Stimulated activated CD8-positive, alpha-beta memory T cell treated with anti-CD3 and anti-CD28 coated beads, Interleukin-4, amount 100 ng/mL, for 4 hours (primary cell): Measurements from ENCODE around the gene TPSG1.
"Not testable (repeated sequence)": the region's sequence is repeated elsewhere in the genome, so short reads cannot be mapped to it uniquely, and the experiment has no call there.

ENCODE experiments used
- DNase-seq, 2 donors: peaks; one replicate each; pipeline ENCODE4 v3.0.0-alpha.2; 2020; ENCODE audit warnings: low read depth in 2 of 2, low spot score in 1 of 2

The TPSG1 gene

DNA sequence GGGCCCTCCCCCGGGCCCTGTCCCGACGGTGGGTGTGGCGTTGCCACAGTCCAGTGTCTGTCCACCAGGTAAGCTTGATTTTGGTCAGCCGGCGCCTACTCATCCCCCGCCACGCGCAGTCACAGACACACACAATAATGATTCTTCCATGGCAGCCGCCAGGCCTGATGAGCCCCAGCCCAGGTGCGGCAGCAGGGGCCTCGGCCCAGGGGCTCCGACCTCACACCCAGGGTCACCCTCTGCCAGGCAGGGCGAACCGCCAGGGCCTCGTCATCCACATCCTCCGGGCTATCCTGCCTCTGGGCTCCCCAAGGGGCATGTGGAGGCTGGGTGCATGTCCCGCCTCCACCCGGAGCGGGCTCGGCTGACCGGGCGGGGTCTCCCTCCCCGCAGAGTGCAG, 7.5 kb downstream of the TPSG1 start:
- no peak for DNase-seq

DNA sequence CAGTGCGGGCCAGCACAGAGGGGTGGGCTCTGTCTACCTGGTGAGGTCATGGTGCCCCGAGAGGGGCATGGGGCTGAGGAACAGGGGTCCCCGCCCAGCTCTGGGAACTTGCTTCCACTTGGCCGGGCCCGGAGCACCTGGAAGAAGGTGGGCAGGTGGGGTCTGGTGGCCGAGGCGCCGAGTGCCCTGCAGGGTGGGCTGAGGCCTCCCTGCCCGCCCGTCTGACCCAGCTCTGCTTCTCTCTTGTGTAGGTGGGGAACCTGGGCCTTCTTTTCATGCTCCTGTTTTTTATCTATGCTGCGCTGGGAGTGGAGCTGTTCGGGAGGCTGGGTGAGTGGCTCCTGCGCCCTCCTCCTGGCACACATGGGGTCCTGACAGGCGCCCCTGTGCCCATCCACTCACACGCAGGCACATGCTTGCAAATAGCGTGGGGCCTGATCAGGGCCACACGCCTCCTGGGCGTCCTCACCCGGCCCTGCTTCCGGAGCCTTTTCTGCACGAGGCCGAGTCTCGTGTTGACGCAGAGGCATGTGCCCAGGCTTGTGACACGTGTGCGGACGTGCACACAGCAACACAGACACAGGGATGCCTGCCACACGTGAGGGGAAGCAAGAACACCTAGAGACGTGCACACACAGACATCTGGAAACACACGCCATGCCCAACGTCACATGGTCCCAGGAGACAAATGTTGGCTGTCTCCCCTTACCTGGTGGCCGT, 8.2 kb downstream of the TPSG1 start:
- no peak for DNase-seq

DNA sequence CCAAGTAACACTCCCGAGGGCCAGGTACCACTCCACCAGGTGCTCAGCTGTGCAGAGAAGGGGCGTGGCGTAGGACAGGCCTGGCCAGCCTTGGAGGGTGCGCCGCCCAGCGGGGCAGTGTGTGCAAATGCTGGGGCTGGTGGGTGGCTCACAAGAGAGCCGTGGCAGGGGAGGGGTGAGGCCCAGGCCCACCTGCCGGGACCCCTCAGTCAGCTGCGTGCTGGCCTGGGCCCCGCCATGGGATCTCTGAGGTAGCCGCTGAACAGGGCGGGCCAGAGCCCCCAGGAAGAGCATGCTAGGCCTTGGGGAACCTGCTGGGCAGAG, 8.8 kb downstream of the TPSG1 start:
- DNase-seq = no peak

DNA sequence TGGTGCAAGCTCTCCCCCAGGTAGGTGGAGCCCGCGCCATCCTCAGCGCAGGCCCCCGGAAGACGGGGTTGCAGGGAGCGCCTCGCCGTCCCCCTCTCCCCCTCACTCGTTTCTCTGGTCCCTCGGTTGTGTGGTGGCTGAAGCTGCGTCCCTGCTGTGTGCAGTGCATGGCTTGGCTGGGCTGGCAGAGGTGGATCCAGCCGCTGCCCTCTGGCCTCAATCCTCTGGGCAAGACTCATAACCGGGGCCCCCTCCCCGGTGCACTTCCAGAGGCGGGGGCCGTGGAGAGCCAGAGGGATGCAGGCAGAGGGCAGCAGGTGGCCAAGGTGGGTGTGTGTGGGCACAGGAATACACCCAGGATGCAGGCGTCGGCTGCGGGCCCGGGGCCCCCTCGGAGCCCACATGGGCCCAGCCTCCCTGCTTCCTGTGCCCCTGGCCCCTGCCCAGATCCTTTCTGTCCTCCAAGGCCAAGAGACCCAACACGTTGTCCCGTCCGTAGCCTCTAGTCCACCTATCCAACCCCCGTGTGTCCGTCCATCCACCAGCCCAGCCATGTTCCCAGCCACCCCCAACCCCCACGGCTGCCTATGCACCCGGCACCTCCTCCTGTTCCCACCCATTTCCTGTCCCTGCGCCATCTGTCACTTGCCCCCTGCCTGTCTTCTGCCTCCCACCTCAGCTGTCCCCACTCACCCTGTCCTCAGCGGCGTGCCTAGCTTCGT, 9.3 kb downstream of the TPSG1 start:
- no peak for DNase-seq

DNA sequence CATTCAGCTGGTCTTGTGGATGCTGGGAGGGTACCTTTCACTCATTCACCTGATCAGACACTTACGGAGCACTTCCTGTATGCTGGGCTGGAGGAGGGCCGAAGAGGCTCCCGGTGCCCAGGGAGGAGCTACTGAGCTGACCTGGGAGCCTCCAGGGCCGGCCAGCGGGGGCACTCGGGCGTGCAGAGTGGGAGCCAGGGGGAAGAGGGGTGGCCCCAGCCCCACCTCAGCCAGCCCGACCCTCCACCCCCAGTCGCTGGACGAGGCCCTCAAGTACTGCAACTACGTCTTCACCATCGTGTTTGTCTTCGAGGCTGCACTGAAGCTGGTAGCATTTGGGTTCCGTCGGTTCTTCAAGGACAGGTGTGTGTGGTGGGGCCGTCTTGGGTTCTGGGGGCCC, 10.3 kb downstream of the TPSG1 start:
- DNase-seq = no peak

DNA sequence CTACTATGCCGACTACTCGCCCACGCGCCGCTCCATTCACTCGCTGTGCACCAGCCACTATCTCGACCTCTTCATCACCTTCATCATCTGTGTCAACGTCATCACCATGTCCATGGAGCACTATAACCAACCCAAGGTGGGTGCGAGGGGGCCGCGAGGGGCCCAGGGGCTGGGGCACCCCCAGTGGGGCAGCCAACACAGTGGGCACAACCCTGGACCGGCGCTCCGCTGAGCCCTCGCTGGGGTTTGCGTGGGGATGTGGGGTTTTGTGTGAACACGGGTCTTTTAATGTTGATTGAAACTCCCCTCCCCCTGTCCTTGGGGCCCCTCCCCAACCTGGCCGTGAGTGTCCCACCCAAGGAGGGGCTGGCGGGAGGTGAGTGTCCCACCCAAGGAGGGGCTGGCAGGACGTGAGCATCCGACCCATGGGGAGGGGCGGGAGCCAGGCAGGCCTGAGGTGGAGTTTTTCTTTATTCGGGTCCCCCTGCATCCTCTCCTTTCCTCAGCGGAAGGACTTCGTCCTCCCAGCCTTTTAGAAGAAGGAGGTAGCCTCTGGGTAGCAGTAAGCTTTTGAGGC, 11.2 kb downstream of the TPSG1 start:
- DNase-seq = no peak

DNA sequence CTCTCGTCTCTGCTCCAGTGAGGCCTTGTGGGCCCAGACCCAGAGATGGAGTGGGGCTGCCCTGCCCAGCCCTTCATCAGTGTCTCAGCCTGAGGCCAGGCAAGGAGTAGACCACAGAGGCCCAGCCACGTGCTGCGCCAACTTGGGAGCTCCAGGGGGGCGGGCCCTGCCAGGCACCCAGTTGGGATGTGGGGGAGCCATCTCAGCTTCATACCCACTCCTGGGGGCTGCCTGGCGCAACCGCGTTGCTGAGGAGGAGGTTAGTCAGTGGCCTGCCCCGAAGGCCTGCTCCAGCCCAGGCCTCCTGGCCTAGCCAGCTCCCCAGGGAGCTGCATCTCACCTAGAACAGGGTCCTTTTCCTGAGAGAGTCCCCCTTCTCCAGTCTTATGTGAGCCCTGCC, 11.8 kb downstream of the TPSG1 start:
- DNase-seq = no peak

DNA sequence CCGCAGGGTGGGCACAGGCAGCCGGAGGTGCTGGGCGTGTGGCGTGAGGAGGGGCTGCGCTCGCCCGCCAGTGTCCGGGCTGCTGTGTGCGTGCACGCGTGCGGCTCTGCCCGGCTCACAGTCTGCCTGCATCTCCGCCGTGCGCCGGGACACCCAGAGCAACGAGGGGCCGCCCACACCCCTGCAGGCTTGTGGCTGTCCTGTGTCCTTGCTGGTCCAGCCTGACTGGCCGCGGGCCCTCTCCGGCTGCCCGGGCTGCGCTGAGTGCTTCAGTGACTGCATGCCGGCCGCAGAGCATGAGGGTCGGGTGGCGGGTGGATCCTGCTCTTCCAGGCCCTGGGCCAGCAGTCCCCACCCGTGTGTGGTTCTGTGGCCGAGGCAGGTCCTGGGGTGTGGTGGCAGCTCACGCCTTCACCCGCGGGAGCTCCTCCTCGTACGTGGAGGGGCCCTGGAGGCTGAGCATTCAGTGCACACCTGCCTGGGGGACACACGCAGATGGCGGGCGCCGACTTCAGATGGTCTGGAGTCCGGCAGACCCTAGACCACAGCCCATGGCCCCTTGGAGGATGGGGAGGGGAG, 12.4 kb downstream of the TPSG1 start:
- DNase-seq = no peak

DNA sequence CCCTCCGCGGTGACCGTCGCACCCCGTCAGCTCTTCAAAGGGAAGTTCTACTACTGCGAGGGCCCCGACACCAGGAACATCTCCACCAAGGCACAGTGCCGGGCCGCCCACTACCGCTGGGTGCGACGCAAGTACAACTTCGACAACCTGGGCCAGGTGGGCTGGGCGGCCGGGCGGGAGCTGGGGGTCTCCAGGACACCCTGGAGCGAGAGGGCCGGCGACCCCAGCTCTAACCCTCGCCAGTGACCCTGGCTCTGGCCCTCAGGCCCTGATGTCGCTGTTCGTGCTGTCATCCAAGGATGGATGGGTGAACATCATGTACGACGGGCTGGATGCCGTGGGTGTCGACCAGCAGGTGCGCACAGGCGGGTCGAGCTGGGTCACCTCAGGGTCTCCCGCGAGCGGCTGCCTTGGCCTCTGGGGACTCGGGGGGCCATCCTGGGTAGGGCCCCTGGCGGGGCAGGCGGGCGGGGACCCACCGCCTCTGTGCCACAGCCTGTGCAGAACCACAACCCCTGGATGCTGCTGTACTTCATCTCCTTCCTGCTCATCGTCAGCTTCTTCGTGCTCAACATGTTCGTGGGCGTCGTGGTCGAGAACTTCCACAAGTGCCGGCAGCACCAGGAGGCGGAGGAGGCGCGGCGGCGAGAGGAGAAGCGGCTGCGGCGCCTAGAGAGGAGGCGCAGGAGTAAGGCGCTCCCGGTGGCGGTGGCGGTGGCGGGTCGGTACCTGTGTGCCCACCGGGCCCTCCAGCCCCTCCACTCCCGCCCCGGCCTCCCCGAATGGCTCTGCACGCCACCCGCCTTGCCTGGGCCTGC, 13.4 kb downstream of the TPSG1 start:
- DNase-seq = no peak

DNA sequence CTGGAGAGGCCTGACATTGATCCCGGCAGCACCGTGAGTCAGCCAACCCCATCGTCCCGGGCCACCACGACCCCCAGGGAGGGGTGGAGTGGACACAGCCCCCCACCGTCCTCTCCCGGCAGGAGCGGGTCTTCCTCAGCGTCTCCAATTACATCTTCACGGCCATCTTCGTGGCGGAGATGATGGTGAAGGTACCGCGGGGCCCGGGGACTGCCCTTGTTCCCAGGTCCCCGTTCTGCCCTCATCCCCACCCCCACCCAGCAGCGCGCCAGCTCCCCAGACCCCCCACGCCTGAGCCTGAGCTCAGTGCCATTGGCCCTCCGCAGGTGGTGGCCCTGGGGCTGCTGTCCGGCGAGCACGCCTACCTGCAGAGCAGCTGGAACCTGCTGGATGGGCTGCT, 14.6 kb downstream of the TPSG1 start:
- no peak for DNase-seq

DNA sequence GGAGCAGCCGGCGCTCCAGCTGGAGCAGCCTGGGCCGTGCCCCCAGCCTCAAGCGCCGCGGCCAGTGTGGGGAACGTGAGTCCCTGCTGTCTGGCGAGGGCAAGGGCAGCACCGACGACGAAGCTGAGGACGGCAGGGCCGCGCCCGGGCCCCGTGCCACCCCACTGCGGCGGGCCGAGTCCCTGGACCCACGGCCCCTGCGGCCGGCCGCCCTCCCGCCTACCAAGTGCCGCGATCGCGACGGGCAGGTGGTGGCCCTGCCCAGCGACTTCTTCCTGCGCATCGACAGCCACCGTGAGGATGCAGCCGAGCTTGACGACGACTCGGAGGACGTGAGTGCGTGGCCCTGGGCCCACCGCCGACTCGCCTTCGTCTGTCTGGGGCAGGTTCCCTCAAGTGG, 16.0 kb downstream of the TPSG1 start:
- no peak for DNase-seq

DNA sequence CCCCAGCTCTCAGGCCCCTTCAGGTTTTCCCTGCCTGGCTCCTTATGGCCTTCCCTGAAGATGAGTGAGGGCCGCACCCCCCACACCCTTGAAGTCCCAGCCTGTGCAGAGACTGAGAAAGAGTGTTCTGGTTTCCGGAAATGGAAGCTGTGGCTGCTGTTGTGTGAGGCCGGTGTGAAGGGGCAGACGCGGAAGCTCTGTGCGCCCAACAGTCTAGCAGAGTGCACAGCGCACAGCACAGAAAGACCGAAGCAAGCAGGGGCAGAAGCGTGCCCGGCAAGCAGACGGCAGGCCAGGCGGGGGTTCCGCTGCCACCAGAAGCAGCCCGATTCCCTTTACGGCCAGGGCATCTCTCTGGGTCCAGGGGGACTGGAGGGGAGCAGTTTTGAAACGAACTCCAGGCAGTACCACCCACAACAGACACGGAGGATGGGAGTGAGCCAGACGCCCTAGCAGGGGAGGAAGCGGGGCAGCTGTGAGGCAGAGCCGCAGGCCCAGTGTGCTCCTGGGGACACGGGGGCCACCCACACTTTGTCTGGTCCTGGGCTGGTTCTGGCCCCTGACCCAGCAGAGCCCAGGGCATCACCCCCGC, 16.7 kb downstream of the TPSG1 start:
- no peak for DNase-seq

DNA sequence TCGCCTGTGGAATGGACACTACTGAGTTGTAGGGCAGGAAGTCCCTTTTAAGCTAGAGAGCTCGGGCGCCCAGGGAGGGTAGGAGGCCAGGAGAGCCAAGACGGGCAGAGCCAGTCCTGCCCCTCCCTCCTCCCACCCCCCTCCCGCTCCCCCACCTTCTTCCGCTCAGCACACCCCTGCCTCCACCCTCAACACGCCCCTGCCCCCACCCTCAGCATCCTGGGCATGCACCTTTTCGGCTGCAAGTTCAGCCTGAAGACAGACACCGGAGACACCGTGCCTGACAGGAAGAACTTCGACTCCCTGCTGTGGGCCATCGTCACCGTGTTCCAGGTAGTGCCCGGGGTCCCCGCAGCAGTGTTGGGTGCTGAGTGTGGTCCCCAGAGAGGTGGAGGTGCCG, 18.3 kb downstream of the TPSG1 start:
- no peak for DNase-seq

DNA sequence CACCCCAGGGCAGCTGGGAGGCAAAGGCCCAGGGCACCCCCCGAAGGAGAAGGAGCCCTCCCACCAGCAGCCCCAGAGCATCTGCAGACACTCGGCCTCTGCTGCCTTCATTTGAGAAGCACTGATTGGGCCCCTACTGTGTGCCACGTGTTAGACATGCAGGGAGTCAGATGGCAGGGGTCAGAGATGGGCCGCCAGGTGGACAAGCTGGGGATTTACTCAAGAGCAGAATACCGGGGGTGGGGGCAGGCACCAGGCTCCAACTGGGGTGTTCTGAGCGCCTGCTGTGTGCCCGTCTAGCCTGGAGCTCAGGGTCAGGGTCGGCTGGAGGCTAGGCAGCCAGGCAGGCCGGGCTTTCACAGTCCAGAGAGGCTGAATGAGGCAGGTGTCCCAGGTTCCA, 18.7 kb downstream of the TPSG1 start:
- no peak for DNase-seq

DNA sequence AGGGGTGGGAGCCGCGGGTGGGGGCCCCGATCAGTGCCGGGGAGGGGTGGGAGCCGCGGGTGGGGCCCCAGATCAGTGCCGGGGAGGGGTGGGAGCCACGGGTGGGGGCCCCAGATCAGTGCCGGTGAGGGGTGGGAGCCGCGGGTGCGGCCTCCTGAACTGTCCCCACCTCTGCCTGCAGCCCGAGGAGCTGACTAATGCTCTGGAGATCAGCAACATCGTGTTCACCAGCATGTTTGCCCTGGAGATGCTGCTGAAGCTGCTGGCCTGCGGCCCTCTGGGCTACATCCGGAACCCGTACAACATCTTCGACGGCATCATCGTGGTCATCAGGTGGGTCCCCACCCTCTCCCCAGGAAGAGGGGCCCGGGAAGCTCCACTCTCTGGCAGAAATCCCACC, 20.1 kb downstream of the TPSG1 start:
- no peak for DNase-seq

DNA sequence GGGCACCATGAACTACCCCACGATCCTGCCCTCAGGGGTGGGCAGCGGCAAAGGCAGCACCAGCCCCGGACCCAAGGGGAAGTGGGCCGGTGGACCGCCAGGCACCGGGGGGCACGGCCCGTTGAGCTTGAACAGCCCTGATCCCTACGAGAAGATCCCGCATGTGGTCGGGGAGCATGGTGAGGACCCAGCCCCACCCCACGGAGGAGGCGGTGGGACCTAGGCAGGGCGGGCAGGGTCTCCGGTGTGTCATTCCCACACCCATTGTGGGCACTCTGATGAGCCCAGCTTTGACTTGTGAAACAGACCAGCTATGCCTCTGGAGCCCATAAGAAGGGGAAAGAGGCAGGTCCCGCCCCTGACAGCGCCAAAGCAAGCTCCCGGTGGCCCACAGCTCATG, 22.8 kb downstream of the TPSG1 start:
- DNase-seq = no peak

DNA sequence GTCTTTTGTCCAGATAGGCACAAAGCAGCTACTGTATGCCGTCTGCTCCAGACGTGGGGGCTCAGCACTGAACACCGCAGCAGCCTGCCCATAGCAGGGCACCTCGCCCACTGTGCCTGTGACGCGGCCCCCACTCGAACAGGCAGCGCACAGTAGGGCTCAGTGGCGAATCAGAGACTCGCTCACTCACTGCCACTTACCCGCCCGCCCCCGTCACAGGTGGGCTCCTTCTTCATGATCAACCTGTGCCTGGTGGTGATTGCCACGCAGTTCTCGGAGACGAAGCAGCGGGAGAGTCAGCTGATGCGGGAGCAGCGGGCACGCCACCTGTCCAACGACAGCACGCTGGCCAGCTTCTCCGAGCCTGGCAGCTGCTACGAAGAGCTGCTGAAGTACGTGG, 23.6 kb downstream of the TPSG1 start:
- no peak for DNase-seq

DNA sequence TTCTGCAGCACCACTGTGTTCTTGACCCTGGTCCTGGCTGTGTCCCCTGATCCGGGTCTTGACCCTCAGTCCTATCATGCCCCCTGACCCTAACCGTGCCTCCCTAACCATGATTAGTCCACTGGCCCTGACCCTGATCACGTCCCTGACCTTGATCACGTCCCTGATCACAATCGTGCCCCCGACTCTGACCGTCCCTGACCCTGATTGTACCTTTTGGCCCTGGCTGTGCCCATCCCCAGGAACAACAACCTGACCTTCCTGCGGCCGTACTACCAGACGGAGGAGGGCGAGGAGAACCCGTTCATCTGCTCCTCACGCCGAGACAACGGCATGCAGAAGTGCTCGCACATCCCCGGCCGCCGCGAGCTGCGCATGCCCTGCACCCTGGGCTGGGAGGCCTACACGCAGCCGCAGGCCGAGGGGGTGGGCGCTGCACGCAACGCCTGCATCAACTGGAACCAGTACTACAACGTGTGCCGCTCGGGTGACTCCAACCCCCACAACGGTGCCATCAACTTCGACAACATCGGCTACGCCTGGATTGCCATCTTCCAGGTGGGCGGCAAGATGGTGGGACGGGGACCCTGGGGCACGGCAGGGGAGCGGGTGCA, 24.9 kb downstream of the TPSG1 start:
- no peak for DNase-seq

DNA sequence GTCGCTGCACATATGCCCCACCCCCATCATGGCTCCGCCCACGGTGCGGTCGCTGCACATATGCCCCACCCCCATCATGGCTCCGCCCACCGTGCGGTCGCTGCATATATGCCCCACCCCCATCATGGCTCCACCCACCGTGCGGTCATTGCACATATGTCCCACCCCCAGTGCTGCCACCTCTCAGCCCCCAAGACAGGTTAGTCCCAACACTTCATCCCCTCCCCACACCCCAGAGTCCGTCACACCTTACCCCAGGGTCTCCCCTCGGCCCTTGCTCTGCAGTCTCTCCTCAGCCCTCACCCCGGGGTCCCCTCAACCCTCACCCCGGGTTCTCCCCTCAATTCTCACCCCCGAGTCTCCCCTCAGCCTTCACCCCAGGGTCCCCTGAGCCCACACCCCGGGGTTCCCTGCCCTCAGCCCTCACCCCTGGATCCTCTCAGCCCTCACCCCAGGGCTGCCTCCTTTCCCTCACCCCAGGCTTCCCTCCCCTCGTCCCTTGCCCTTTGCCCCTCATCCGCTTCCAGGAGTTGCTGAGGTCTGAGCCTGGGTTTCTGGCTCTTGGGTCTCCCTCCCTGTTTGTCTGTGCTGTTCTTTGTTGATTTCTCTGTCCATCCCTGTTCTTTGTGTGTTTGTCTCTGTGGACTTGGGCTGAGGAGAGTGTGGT, 25.6 kb downstream of the TPSG1 start:
- no peak for DNase-seq

DNA sequence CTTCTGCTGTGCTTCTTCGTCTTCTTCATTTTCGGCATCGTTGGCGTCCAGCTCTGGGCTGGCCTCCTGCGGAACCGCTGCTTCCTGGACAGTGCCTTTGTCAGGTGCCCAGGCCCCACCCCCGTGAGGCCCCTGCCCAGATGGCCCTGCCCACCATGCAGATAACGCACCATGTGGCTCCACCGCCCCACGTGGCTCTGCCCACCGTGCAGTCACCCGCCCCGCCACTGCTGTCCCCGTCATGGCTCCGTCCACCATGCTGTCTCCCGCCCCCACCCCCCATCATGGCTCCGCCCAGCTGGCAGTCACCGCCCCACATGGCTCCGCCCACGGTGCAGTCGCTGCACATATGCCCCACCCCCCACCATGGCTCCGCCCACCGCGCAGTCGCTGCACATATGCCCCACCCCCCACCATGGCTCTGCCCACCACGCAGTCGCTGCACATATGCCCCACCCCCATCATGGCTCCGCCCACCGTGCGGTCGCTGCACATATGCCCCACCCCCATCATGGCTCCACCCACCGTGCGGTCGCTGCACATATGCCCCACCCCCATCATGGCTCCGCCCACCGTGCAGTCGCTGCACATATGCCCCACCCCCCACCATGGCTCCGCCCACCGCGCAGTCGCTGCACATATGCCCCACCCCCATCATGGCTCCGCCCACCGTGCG, 26.3 kb downstream of the TPSG1 start:
- not testable (repeated sequence) for DNase-seq
